SK-N-SH (cell line): Measurements from ENCODE around the gene MTREX. TPM values are rescaled to one million over a fixed set of nuclear protein-coding genes. Genes with fewer than 3 reads are reported as not detected.

Experiments
- CTCF ChIA-PET: fragments of 300-600, 350-600 bp; formaldehyde crosslinking; extraction: SDS; loops from one replicate; lab custom pipeline; 2021; lab: Yijun Ruan, JAX
- POLR2A ChIA-PET: fragments of 350-600 bp; sonication (Branson Sonifier 250); formaldehyde crosslinking; extraction: SDS; loops from one replicate; lab custom pipeline; 2020; ENCODE audit warnings: antibody characterized with exemption, inconsistent platforms; lab: Yijun Ruan, JAX
- DNase-seq: peaks from one replicate; pipeline ENCODE4 v3.0.0; 2012
- H2AFZ ChIP-seq: fragments of 200-600 bp; sonication (generic); 2 replicates; pipeline ENCODE4 v1.8.1; 2016; ENCODE audit warnings: antibody characterized with exemption, mild to moderate bottlenecking, low read depth
- H3F3A ChIP-seq: fragments of 200-600 bp; sonication (generic); replicated peaks from 2 replicates; pipeline ENCODE3; 2016; ENCODE audit warnings: antibody characterized with exemption, mild to moderate bottlenecking; ENCODE audit not compliant: insufficient read depth
- H3K27ac ChIP-seq, 2 experiments: fragments of 200-500 bp in 1 of 2; fragments of 200-600 bp in 1 of 2; sonication (Bioruptor generic) in 1 of 2; sonication (generic), shearing (Covaris generic) in 1 of 2; 2 replicates each; pipeline versions ENCODE4 v1.5.1 to v1.6.1; 2014 to 2016; ENCODE audit warnings: low read depth in 2 of 2, inconsistent platforms in 1 of 2, low read length in 1 of 2, mild to moderate bottlenecking in 1 of 2, mixed read lengths in 1 of 2
- H3K27me3 ChIP-seq: fragments of 200-600 bp; sonication (generic), shearing (Covaris generic); 2 replicates; pipeline ENCODE4 v1.6.1; 2016; ENCODE audit warnings: mixed run types; ENCODE audit not compliant: insufficient read depth
- H3K36me3 ChIP-seq, 2 experiments: fragments of 200-500 bp in 1 of 2; fragments of 200-600 bp in 1 of 2; sonication (Bioruptor generic) in 1 of 2; sonication (generic) in 1 of 2; replicated peaks in 1 of 2; 2 replicates each; pipeline versions ENCODE3 to v1.5.1; 2014 to 2016; ENCODE audit warnings: low read length in 1 of 2, mild to moderate bottlenecking in 1 of 2; ENCODE audit not compliant: insufficient read depth in 2 of 2, control insufficient read depth in 1 of 2
- H3K4me1 ChIP-seq, 2 experiments: fragments of 200-500 bp in 1 of 2; fragments of 200-600 bp in 1 of 2; sonication (Bioruptor generic) in 1 of 2; sonication (generic), shearing (Covaris generic) in 1 of 2; 2 replicates each; pipeline versions ENCODE4 v1.5.1 to v1.6.1; 2014 to 2016; ENCODE audit warnings: low read depth in 1 of 2, low read length in 1 of 2, mixed run types in 1 of 2; ENCODE audit not compliant: insufficient read depth in 2 of 2, control insufficient read depth in 1 of 2
- H3K4me2 ChIP-seq: fragments of 200-600 bp; sonication (generic), shearing (Covaris generic); 2 replicates; pipeline ENCODE4 v1.6.1; 2017; ENCODE audit warnings: mixed run types
- H3K4me3 ChIP-seq, 2 experiments: fragments of 200-500 bp in 1 of 2; fragments of 200-600 bp in 1 of 2; sonication (Bioruptor generic) in 1 of 2; sonication (generic), shearing (Covaris generic) in 1 of 2; 2 replicates each; pipeline versions ENCODE4 v1.5.1 to v1.8.1; 2014 to 2016; ENCODE audit warnings: low read depth in 2 of 2, inconsistent platforms in 1 of 2, low read length in 1 of 2, mild to moderate bottlenecking in 1 of 2, mixed read lengths in 1 of 2, moderate library complexity in 1 of 2
- H3K79me2 ChIP-seq: fragments of 200-600 bp; sonication (generic); 2 replicates; pipeline ENCODE4 v1.8.1; 2017; ENCODE audit warnings: mild to moderate bottlenecking; ENCODE audit not compliant: insufficient read depth
- H3K9ac ChIP-seq: fragments of 200-600 bp; sonication (generic); 2 replicates; pipeline ENCODE4 v1.6.1; 2017; ENCODE audit warnings: mixed run types
- H3K9me2 ChIP-seq: fragments of 200-600 bp; sonication (generic); 2 replicates; pipeline ENCODE4 v1.6.1; 2017; ENCODE audit warnings: mixed run types
- H3K9me3 ChIP-seq: fragments of 200-600 bp; sonication (generic); 2 replicates; pipeline ENCODE4 v1.6.1; 2017; ENCODE audit warnings: mixed run types, mild to moderate bottlenecking, moderate library complexity
- H4K20me1 ChIP-seq: fragments of 200-600 bp; sonication (generic); 2 replicates; pipeline ENCODE4 v1.6.1; 2017; ENCODE audit warnings: mild to moderate bottlenecking, mixed run types; ENCODE audit not compliant: insufficient read depth
- ELF1 ChIP-seq: IDR thresholded peaks from 2 replicates; pipeline ENCODE4 v1.4.0; 2012
- FOSL2 ChIP-seq: IDR thresholded peaks from 2 replicates; pipeline ENCODE4 v1.4.0; 2012; ENCODE audit warnings: low read depth, mild to moderate bottlenecking, moderate library complexity, borderline replicate concordance
- FOXJ3 ChIP-seq: sonication (generic); formaldehyde crosslinking; IDR thresholded peaks from 2 replicates; pipeline ENCODE4 v1.5.1; 2020; ENCODE audit warnings: mild to moderate bottlenecking, missing genetic modification reagents
- FOXM1 ChIP-seq: IDR thresholded peaks from 2 replicates; pipeline ENCODE4 v1.4.0; 2012; ENCODE audit warnings: low read depth, mild to moderate bottlenecking
- GABPA ChIP-seq: IDR thresholded peaks from 2 replicates; pipeline ENCODE4 v1.4.0; 2012; ENCODE audit warnings: low read depth, mild to moderate bottlenecking
- JUND ChIP-seq: IDR thresholded peaks from 2 replicates; pipeline ENCODE4 v1.4.0; 2012
- MEF2A ChIP-seq: IDR thresholded peaks from 2 replicates; pipeline ENCODE4 v1.4.0; 2012; ENCODE audit warnings: low read depth, borderline replicate concordance
- NFIC ChIP-seq: IDR thresholded peaks from 2 replicates; pipeline ENCODE4 v1.4.0; 2012; ENCODE audit warnings: borderline replicate concordance
- POLR2AphosphoS5 ChIP-seq: IDR thresholded peaks from 2 replicates; pipeline ENCODE4 v1.6.1; 2012; ENCODE audit warnings: low read depth, low read length
- RCOR1 ChIP-seq: fragments of 150-350 bp; IDR thresholded peaks from 2 replicates; pipeline ENCODE4 v1.6.1; 2017; ENCODE audit warnings: antibody characterized with exemption, low read length
- RFX5 ChIP-seq: IDR thresholded peaks from 2 replicates; pipeline ENCODE4 v1.6.1; 2012; ENCODE audit warnings: mild to moderate bottlenecking, improper control_type of control experiment, low read length
- SIN3A ChIP-seq: IDR thresholded peaks from 2 replicates; pipeline ENCODE4 v1.6.1; 2012; ENCODE audit warnings: low read depth, mild to moderate bottlenecking, low read length, moderate library complexity, borderline replicate concordance
- TAF1 ChIP-seq: IDR thresholded peaks from 2 replicates; pipeline ENCODE4 v1.6.1; 2012; ENCODE audit warnings: low read depth, mild to moderate bottlenecking, low read length, moderate library complexity, borderline replicate concordance
- TCF12 ChIP-seq: IDR thresholded peaks from 2 replicates; pipeline ENCODE4 v1.4.0; 2012
- TEAD4 ChIP-seq: IDR thresholded peaks from 2 replicates; pipeline ENCODE4 v1.4.0; 2012; ENCODE audit warnings: mild to moderate bottlenecking, borderline replicate concordance; ENCODE audit not compliant: insufficient read depth
- YY1 ChIP-seq: IDR thresholded peaks from 2 replicates; pipeline ENCODE4 v1.4.0; 2012; ENCODE audit warnings: low read depth, mild to moderate bottlenecking
- WGBS: methylation state at CpG from one replicate; pipeline ENCODE4 v1.1.6; 2017; ENCODE audit warnings: low lambda C conversion rate; 5-methylcytosine and 5-hydroxymethylcytosine counted together
- polyA plus RNA-seq, 3 experiments: library from polyadenylated mRNA; depleted of rRNA; stranded (reverse); fragments of >200 nt; gene quantifications; 2 replicates each; pipeline ENCODE4 v1.2.3, GENCODE V29; 2012
- TF ChIP-seq, protein P1 (sequence below): IDR thresholded peaks from 2 replicates; pipeline ENCODE4 v1.4.0; 2012; ENCODE audit warnings: low read depth, borderline replicate concordance
- TF ChIP-seq, protein P2 (sequence below): IDR thresholded peaks from 2 replicates; pipeline ENCODE4; 2012

Gene MTREX
- polyA plus RNA-seq, 1 of the 3 experiments (the other 2 are of a cell fraction), result 11.2 TPM

GRCh38 chr5:55409775-55410174, 102.0 kb downstream of the MTREX start:
- TF ChIP-seq FOSL2, result no peak
- TF ChIP-seq TAF1, result no peak
- no peak for TF ChIP-seq FOXM1
- TF ChIP-seq FOXJ3 (CRISPR knock-in tag), result no peak
- TF ChIP-seq POLR2AphosphoS5, result no peak
- no peak for TF ChIP-seq JUND
- TF ChIP-seq NFIC, result no peak
- TF ChIP-seq, protein P1, sequence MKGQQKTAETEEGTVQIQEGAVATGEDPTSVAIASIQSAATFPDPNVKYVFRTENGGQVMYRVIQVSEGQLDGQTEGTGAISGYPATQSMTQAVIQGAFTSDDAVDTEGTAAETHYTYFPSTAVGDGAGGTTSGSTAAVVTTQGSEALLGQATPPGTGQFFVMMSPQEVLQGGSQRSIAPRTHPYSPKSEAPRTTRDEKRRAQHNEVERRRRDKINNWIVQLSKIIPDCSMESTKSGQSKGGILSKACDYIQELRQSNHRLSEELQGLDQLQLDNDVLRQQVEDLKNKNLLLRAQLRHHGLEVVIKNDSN, result no peak
- TF ChIP-seq, all 33 proteins: peak for 0
- DNase-seq, result no peak
- H3K27ac ChIP-seq, result no peak overlapping the region
- H3K4me3 ChIP-seq, result no peak overlapping the region
- ChIA-PET POLR2A (no interaction called here), CTCF (interaction anchor here (0.6 to 1.0 kb wide), 2 partner anchors 282 to 285 kb away, joined by 3 read pairs; no protein-coding TSS in a partner anchor)
- no peak overlapping the region for H3K4me2 ChIP-seq
- no peak overlapping the region for H2AFZ ChIP-seq
- H3K36me3 ChIP-seq, result peaks cover 40% of the 10 kb centered on the region in 2 experiments
- 95% methylated on average over 1 of the region's 1 CpG for WGBS
- H3K9me2 ChIP-seq, result no peaks in the 10 kb centered on the region
- no peaks in the 10 kb centered on the region for H3K9me3 ChIP-seq
- H3F3A ChIP-seq, result no peaks in the 10 kb centered on the region
- H3K27me3 ChIP-seq, result no peaks in the 10 kb centered on the region
- no peaks in the 10 kb centered on the region for H4K20me1 ChIP-seq
- H3K79me2 ChIP-seq, result no peaks in the 10 kb centered on the region
- no peak overlapping the region for H3K9ac ChIP-seq
- H3K4me1 ChIP-seq, result no peaks in the 10 kb centered on the region; a peak in 1 of 4 replicates

DNA sequence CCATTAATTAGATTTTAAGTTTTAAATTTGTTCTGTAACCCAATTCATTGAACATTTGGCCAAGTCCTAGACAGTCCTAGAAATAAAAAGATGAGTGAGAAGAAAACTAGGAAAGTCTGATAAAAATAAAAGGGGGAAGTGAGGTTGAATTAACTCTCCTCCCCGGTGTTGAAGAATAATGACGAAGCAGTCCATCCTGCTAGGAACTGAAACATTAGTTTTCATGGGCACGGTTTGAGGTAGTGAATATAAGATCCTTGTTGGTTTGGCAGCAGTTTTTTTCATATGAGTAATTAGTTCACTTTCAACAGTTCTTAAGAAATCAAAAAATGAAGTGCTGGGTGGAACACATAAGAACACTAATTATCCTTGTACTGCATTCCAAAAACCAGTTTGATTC, 103.1 kb downstream of the MTREX start:
- Histone ChIP-seq H3K4me1 (no peaks in the 10 kb centered on the region; a peak in 1 of 4 replicates), H3F3A (peaks cover 5% of the 10 kb centered on the region), H3K36me3 (peaks cover 31 to 38% of the 10 kb centered on the region in 2 experiments), H3K9me3 (no peaks in the 10 kb centered on the region), H3K79me2 (no peaks in the 10 kb centered on the region), H3K4me2 (no peak overlapping the region), H3K9me2 (no peaks in the 10 kb centered on the region), H3K4me3 (no peak overlapping the region), H3K27me3 (no peaks in the 10 kb centered on the region), H3K9ac (no peak overlapping the region), H3K27ac (no peak overlapping the region), H4K20me1 (no peaks in the 10 kb centered on the region), H2AFZ (no peak overlapping the region)
- POLR2A ChIA-PET, result no interaction called here
- CTCF ChIA-PET, result no interaction called here
- TF ChIP-seq NFIC, result no peak
- TF ChIP-seq MEF2A, result no peak
- TF ChIP-seq RFX5, result no peak
- TF ChIP-seq, protein P2, sequence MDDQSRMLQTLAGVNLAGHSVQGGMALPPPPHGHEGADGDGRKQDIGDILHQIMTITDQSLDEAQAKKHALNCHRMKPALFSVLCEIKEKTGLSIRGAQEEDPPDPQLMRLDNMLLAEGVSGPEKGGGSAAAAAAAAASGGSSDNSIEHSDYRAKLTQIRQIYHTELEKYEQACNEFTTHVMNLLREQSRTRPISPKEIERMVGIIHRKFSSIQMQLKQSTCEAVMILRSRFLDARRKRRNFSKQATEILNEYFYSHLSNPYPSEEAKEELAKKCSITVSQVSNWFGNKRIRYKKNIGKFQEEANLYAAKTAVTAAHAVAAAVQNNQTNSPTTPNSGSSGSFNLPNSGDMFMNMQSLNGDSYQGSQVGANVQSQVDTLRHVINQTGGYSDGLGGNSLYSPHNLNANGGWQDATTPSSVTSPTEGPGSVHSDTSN, result no peak
- TF ChIP-seq RCOR1, result no peak
- TF ChIP-seq, protein P1, result no peak
- no peak for TF ChIP-seq TEAD4
- TF ChIP-seq ELF1, result no peak
- no peak for TF ChIP-seq GABPA
- TF ChIP-seq YY1, result no peak
- TF ChIP-seq SIN3A, result no peak
- TF ChIP-seq TCF12, result no peak
- no peak for TF ChIP-seq FOXM1
- WGBS, result 96% methylated on average over 3 of the region's 3 CpGs
- no peak for DNase-seq
